Karpas-422 (cell line): ENCODE measurements around the gene BTC. TPM values are rescaled to one million over a fixed set of nuclear protein-coding genes. Genes with fewer than 3 reads are reported as not detected.
"Not testable (repeated sequence)": the region's sequence is repeated elsewhere in the genome, so short reads cannot be mapped to it uniquely, and the experiment has no call there.

Experiments
- DNase-seq: peaks from one replicate; pipeline ENCODE4 v3.0.0-alpha.2; 2015
- H2AFZ ChIP-seq: fragments of 200-600 bp; sonication (generic); 2 replicates; pipeline ENCODE4 v1.6.1; 2014; ENCODE audit warnings: antibody characterized with exemption, low read length, mixed read lengths
- H3K27ac ChIP-seq: fragments of 200-600 bp; sonication (generic); 2 replicates; pipeline ENCODE4 v1.5.1; 2014; ENCODE audit warnings: mild to moderate bottlenecking, low read length, moderate library complexity
- H3K27me3 ChIP-seq: fragments of 200-600 bp; sonication (generic); 2 replicates; pipeline ENCODE4 v1.6.1; 2014; ENCODE audit warnings: low read length, mixed read lengths
- H3K36me3 ChIP-seq: fragments of 200-600 bp; sonication (generic); 2 replicates; pipeline ENCODE4 v1.6.1; 2014; ENCODE audit warnings: low read length, mixed read lengths; ENCODE audit not compliant: insufficient read depth
- H3K4me1 ChIP-seq: fragments of 200-600 bp; sonication (generic); 2 replicates; pipeline ENCODE4 v1.6.1; 2014; ENCODE audit warnings: mild to moderate bottlenecking, low read length, mixed read lengths
- H3K4me2 ChIP-seq: fragments of 200-600 bp; sonication (generic); 2 replicates; pipeline ENCODE4 v1.6.1; 2014; ENCODE audit warnings: low read length, low read depth, mild to moderate bottlenecking; ENCODE audit not compliant: poor library complexity, severe bottlenecking
- H3K4me3 ChIP-seq: fragments of 200-600 bp; sonication (generic); 2 replicates; pipeline ENCODE4 v1.5.1; 2014; ENCODE audit warnings: mild to moderate bottlenecking, antibody characterized with exemption, low read length, mixed read lengths
- H3K79me2 ChIP-seq: fragments of 200-600 bp; sonication (generic); 2 replicates; pipeline ENCODE4 v1.6.1; 2014; ENCODE audit warnings: mild to moderate bottlenecking, low read length, mixed read lengths
- H3K9ac ChIP-seq: fragments of 200-600 bp; sonication (generic); 2 replicates; pipeline ENCODE4 v1.6.0; 2014; ENCODE audit warnings: low read length
- H3K9me2 ChIP-seq: fragments of 200-600 bp; sonication (generic), shearing (Covaris generic); replicated peaks from 2 replicates; pipeline ENCODE4 v1.6.0; 2014; ENCODE audit warnings: mild to moderate bottlenecking, low read length, moderate library complexity; ENCODE audit not compliant: insufficient read depth
- H3K9me3 ChIP-seq: fragments of 300-700, 200-600 bp; sonication (generic); 2 replicates; pipeline ENCODE4 v1.6.1; 2014; ENCODE audit warnings: low read length, mixed read lengths
- H4K20me1 ChIP-seq: fragments of 200-600 bp; sonication (generic); 2 replicates; pipeline ENCODE4 v1.6.1; 2014; ENCODE audit warnings: mild to moderate bottlenecking, antibody characterized with exemption, low read length, low read depth; ENCODE audit not compliant: insufficient read depth
- total RNA-seq: library from RNA; depleted of rRNA; stranded (reverse); fragments of >200 nt; shearing (Covaris generic); gene quantifications from 2 replicates; pipeline ENCODE4 v1.2.3, GENCODE V29; 2014; ENCODE audit warnings: low replicate concordance; rRNA removed

The BTC gene
- total RNA-seq, 1 experiment from 2014 or later: not detected

GRCh38 chr4:74715706-74716435 lies 78.5 kb downstream of the BTC start:
- Histone ChIP-seq H3K9ac (no peak overlapping the region), H4K20me1 (no peaks in the 10 kb centered on the region), H3K27ac (no peak overlapping the region), H3K27me3 (no peaks in the 10 kb centered on the region), H3K36me3 (no peaks in the 10 kb centered on the region), H3K4me2 (no peak overlapping the region), H2AFZ (no peak overlapping the region), H3K4me3 (no peak overlapping the region), H3K9me3 (no peaks in the 10 kb centered on the region), H3K4me1 (no peaks in the 10 kb centered on the region), H3K79me2 (no peaks in the 10 kb centered on the region), H3K9me2 (no peaks in the 10 kb centered on the region)
- no peak for DNase-seq

DNA sequence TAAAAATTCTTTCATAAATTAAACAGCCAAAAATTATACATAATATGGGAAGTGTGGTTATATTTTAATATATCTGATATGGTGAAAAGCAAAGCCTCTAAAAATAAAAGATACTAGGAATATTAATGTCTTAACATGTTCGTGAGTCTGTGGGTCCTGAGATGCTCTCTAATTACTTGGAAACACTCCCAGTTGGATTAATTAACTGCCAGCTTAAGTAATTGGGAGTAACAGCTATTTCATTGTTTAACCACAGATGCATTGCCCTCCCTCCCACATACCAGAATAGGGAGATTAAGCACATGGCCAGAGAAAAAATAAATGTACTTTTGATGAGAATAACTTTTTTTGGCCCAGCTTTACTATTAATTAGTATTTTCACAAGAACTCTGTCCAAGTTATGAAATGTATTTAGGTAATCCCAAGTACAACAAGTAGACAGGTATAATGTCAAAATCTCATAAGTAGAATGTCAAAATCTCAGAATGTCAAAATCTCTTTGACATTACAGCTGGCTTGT lies 79.7 kb downstream of the BTC start:
- Histone ChIP-seq H2AFZ (no peak overlapping the region), H3K4me2 (no peak overlapping the region), H3K4me3 (no peak overlapping the region), H3K4me1 (no peaks in the 10 kb centered on the region), H3K27me3 (no peaks in the 10 kb centered on the region), H3K9me3 (no peaks in the 10 kb centered on the region), H3K9me2 (no peaks in the 10 kb centered on the region), H3K27ac (no peak overlapping the region), H3K9ac (no peak overlapping the region), H3K79me2 (no peaks in the 10 kb centered on the region), H3K36me3 (no peaks in the 10 kb centered on the region), H4K20me1 (no peaks in the 10 kb centered on the region)
- no peak for DNase-seq

DNA sequence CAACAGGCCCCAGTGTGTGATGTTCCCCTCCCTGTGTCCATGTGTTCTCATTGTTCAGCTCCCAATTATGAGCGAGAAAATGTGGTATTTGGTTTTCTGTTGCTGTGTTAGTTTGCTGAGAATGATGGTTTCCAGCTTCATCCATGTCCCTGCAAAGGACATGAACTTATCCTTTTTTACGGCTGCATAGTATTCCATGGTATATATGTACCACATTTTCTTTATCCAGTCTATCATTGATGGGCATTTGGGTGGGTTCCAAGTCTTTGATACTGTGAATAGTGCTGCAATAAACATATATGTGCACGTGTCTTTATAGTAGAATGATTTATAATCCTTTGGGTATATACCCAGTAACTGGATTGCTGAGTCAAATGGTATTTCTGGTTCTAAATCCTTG lies 86.2 kb downstream of the BTC start:
- H3K9ac ChIP-seq, H3K4me1 ChIP-seq, H3K9me3 ChIP-seq, H3K9me2 ChIP-seq, H3K4me3 ChIP-seq, H3K4me2 ChIP-seq, H3K36me3 ChIP-seq, H2AFZ ChIP-seq, DNase-seq, H3K79me2 ChIP-seq, H4K20me1 ChIP-seq, H3K27ac ChIP-seq, H3K27me3 ChIP-seq: not testable (repeated sequence)

Other genes starting within 250 kb of the BTC start
- 37.6 and 65.0 TPM in 2 replicates for gene PARM1, start 138.6 kb upstream of the BTC start, total RNA-seq